Left ventricle myocardium inferior (tissue), 1 donor: ENCODE measurements around the gene PIGO. TPM values are rescaled to one million over a fixed set of nuclear protein-coding genes. Genes with fewer than 3 reads are reported as not detected.

Experiments used
- DNase-seq: peaks from one replicate; pipeline ENCODE4 v3.0.0-alpha.2; 2020
- H3K27ac ChIP-seq: fragments of 200-600 bp; replicated peaks from 2 replicates; pipeline ENCODE4 v1.8.0; 2021
- H3K27me3 ChIP-seq: fragments of 200-600 bp; 2 replicates; pipeline ENCODE4 v1.8.0; 2021; ENCODE audit warnings: low read depth
- H3K36me3 ChIP-seq: fragments of 200-600 bp; 2 replicates; pipeline ENCODE4 v1.8.0; 2021
- H3K4me1 ChIP-seq: fragments of 200-600 bp; 2 replicates; pipeline ENCODE4 v1.8.0; 2021
- H3K4me3 ChIP-seq: fragments of 200-600 bp; 2 replicates; pipeline ENCODE4 v1.8.0; 2021; ENCODE audit warnings: mild to moderate bottlenecking, moderate library complexity
- H3K9me3 ChIP-seq: fragments of 200-600 bp; replicated peaks from 2 replicates; pipeline ENCODE4 v1.8.0; 2021
- intact Hi-C: fragments of 100-400 bp; cut with micrococcal nuclease; formaldehyde crosslinking; loops from one replicate; pipeline ENCODE4 v1.11.0; 2022
- total RNA-seq: library from RNA; stranded (reverse); fragmentation: NEBNext Ultra II Directional; extraction: Animal tissue kit (Norgen Biotek cat#: 25700); gene quantifications from one replicate; pipeline ENCODE4 v1.2.1, GENCODE V29; 2021
- TF ChIP-seq, protein P1 (sequence below): fragments of 200-600 bp; IDR thresholded peaks from 2 replicates; pipeline ENCODE4 v1.8.0; 2021; ENCODE audit warnings: antibody characterized with exemption, mild to moderate bottlenecking, borderline replicate concordance
- donor health status: DM: no; HTN: yes; CAD: no; lungs with severe emphysema.

Gene PIGO
- total RNA-seq, 1 donor from 2014 or later: 9.4 TPM

DNA sequence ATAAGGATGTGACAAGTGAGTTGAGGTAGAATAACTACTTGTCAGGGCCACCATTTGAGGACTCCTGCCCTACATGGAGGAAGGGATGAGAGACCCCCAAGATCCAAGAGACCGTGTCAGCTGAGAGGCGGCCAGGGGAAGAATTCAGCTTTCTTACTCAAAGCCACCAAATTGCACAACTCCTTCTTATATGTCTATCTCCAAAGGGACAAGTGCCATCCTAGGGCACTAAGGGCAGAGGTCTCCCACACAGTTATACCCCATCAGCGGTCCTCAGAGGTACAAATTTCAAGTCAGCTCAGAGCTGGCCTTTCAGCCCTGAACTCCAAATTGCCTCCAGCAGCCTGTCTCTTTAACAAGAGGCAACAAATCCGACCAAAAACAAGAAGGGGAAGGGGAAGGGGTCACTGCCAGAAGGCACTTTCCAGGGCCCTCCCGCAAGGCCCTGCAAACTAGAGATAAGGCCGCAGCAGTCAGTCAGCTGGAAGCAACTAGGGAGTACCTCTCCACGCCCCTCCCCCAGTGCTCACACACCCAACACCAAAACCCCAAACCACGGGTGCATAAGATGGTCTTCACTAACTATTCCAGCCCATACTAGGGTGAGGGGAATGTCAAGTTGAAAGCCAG lies 12.7 kb upstream of the PIGO start:
- Histone ChIP-seq H3K27me3 (no peaks in the 10 kb centered on the region), H3K4me3 (no peak overlapping the region), H3K36me3 (peaks cover 46% of the 10 kb centered on the region), H3K4me1 (peaks cover 49% of the 10 kb centered on the region), H3K27ac (no peak overlapping the region), H3K9me3 (no peaks in the 10 kb centered on the region)
- TF ChIP-seq, protein P1, sequence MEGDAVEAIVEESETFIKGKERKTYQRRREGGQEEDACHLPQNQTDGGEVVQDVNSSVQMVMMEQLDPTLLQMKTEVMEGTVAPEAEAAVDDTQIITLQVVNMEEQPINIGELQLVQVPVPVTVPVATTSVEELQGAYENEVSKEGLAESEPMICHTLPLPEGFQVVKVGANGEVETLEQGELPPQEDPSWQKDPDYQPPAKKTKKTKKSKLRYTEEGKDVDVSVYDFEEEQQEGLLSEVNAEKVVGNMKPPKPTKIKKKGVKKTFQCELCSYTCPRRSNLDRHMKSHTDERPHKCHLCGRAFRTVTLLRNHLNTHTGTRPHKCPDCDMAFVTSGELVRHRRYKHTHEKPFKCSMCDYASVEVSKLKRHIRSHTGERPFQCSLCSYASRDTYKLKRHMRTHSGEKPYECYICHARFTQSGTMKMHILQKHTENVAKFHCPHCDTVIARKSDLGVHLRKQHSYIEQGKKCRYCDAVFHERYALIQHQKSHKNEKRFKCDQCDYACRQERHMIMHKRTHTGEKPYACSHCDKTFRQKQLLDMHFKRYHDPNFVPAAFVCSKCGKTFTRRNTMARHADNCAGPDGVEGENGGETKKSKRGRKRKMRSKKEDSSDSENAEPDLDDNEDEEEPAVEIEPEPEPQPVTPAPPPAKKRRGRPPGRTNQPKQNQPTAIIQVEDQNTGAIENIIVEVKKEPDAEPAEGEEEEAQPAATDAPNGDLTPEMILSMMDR: no peak
- DNase-seq: no peak
- intact Hi-C loops: no loop called here

DNA sequence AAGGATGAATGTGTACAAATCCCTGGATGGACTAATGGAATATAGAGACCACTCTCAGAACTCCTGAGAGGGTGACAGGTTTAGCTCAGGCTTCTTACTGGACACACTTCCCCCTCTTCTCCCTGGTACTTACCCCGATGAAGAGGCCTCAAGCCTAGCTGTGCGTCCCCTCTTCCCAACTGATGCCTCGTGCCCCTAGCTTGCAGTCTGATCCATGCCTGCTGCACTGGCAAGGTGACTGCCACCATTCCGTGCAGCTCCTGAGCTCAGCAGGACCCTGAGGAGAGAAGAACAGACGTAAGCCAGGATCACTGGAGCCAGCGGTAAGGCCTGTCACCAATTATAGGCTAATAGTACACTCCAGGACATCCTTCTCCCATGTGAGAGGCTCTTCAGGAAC lies 12.1 kb upstream of the PIGO start:
- no peak overlapping the region for H3K27ac ChIP-seq
- H3K27me3 ChIP-seq: no peaks in the 10 kb centered on the region
- TF ChIP-seq, protein P1: no peak
- H3K36me3 ChIP-seq: peaks cover 46% of the 10 kb centered on the region
- H3K9me3 ChIP-seq: no peaks in the 10 kb centered on the region
- H3K4me1 ChIP-seq: peaks cover 49% of the 10 kb centered on the region
- H3K4me3 ChIP-seq: no peak overlapping the region
- no peak for DNase-seq
- intact Hi-C loops: no loop called here

DNA sequence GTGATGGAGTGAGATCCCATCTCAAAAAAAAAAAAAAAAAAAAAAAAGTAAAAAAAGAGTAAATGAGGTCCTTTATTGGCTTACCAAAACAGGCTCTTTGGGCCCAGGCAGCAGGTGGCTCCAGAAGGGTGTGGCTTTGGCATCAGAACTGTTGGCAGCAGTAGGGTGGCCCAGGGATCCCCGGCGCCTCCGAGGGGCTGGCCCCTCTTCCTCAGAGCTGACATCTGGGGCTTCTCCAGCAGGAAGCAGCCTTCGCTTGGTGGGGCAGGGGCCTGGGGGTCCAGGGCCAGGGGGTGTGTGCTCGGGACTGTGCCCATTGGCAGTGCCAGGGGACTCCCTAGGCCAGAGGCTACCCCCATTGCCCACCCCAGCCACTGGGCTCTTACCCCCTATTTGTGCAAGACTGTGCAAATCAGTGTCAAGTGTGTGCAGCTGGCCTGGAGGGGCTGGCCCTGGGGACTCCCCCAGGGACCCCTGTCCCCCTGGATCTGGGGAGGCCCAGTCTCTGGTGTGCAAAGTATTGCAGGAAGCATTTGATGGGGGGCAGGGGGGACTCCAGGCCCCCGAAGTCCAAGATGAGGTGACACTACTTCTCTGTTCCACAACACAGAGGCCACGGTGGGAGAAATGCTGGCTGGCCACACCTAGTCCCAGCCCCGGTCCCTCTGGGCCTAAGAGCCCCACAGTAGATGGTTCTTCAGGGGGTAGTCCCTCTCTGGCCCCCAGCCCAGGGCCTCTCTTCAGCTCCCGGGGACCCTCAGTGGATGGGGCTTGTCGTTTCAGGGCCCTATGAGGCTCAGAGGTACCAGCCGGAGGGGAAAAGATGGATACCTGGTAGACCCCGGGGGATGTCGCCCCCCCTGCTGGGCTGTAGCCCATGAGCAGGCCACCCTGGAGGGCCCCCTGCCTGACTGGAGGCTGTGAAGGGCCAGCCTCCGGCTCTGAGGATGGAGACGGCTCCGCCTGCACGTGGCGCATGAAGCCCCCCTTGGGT lies 11.2 kb upstream of the PIGO start:
- Histone ChIP-seq H3K27me3 (no peaks in the 10 kb centered on the region), H3K4me3 (no peak overlapping the region), H3K36me3 (peaks cover 46% of the 10 kb centered on the region), H3K9me3 (no peaks in the 10 kb centered on the region), H3K27ac (no peak overlapping the region), H3K4me1 (peaks cover 47% of the 10 kb centered on the region)
- intact Hi-C loops: no loop called here
- no peak for DNase-seq
- TF ChIP-seq, protein P1: no peak

DNA sequence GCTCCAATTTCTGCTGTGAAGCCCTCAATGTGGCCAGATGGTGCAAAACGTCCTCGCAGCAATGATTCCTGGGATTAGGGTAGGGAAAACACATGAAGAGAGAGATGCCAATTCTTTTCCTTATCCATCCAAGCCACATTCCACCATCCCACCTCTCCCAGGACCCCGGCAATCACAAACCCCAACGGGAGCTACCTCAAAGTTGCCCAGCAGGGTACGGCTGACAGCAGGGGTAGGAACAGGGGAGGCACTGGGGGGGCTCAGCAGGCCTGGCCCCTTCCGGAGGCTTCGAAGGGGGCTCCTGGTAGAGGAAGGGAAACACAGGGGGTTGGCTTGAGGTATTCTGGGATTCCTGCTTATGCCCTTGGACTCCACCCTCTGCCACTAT lies 9.9 kb upstream of the PIGO start:
- H3K4me3 ChIP-seq: no peak overlapping the region
- H3K27ac ChIP-seq: no peak overlapping the region
- H3K9me3 ChIP-seq: no peaks in the 10 kb centered on the region
- no peaks in the 10 kb centered on the region for H3K27me3 ChIP-seq
- intact Hi-C loops: no loop called here
- H3K4me1 ChIP-seq: peaks cover 49% of the 10 kb centered on the region
- peaks cover 50% of the 10 kb centered on the region for H3K36me3 ChIP-seq
- TF ChIP-seq, protein P1: no peak
- no peak for DNase-seq

DNA sequence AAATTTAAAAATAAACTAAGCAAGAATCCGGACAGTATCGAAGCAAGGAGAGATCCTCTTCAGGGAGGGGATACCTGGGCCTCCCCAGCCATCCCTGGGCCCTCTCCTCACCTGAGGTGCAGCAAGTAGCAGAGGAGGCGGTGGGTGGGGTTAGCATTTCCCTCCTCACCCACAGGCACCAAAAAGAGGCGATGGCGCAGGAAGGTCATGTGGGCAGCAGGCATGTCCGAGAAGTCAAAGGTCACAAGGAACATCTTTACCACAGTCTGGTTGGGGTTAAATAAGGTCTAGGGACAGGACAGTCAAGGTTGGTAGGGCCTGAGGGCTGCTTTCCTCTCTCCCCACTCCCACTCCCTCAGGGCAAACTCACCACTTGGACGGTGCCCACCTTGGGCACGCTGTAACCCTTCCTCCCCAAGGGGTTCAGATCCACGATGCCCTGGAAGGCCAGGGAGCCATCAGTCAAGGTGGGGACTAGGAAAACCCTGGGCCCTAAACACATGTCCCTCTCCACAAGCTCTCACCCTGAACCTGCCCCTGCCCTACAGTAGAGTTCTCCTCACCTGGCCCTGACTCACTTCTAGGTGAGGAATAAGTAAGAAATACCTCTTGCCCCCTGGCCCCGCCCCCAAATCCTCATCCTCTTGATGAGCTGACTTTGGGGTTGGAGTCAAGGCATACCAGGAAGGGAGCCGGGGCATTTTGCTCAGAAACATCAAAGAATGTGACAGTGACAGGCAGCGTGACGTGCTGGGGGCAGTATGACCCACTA lies 9.4 kb upstream of the PIGO start:
- Histone ChIP-seq H3K36me3 (peaks cover 56% of the 10 kb centered on the region), H3K4me1 (peaks cover 49% of the 10 kb centered on the region), H3K27ac (no peak overlapping the region), H3K27me3 (no peaks in the 10 kb centered on the region), H3K9me3 (no peaks in the 10 kb centered on the region), H3K4me3 (no peak overlapping the region)
- TF ChIP-seq, protein P1: no peak
- intact Hi-C loops: no loop called here
- no peak for DNase-seq
